Cardiac fibroblast (primary cell): Measurements from ENCODE around the gene ARHGAP6.

Source experiments
- DNase-seq, 2 donors: peaks; one replicate each; pipeline versions ENCODE4 v3.0.0 to v3.0.0-alpha.2; 2010; ENCODE audit warnings: low read depth in 2 of 2
- H3K4me3 ChIP-seq, 2 donors: replicated peaks in 1 of 2; 1 replicate in 1 of 2; 2 replicates in 1 of 2; pipeline ENCODE4 v1.5.1; 2011; ENCODE audit warnings: low read depth in 2 of 2, low read length in 2 of 2, mild to moderate bottlenecking in 2 of 2, moderate library complexity in 1 of 2
- TF ChIP-seq, protein P1 (sequence below): IDR thresholded peaks from one replicate; pipeline ENCODE4 v1.5.1; 2011; ENCODE audit warnings: low read depth, mild to moderate bottlenecking, low read length, inconsistent platforms

ARHGAP6 gene

GRCh38 chrX:11461201-11462001, 204.3 kb downstream of the ARHGAP6 start:
- H3K4me3 ChIP-seq = no peak overlapping the region
- DNase-seq = peak; percentile 63 to 82
- TF ChIP-seq, protein P1, sequence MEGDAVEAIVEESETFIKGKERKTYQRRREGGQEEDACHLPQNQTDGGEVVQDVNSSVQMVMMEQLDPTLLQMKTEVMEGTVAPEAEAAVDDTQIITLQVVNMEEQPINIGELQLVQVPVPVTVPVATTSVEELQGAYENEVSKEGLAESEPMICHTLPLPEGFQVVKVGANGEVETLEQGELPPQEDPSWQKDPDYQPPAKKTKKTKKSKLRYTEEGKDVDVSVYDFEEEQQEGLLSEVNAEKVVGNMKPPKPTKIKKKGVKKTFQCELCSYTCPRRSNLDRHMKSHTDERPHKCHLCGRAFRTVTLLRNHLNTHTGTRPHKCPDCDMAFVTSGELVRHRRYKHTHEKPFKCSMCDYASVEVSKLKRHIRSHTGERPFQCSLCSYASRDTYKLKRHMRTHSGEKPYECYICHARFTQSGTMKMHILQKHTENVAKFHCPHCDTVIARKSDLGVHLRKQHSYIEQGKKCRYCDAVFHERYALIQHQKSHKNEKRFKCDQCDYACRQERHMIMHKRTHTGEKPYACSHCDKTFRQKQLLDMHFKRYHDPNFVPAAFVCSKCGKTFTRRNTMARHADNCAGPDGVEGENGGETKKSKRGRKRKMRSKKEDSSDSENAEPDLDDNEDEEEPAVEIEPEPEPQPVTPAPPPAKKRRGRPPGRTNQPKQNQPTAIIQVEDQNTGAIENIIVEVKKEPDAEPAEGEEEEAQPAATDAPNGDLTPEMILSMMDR = no peak

DNA sequence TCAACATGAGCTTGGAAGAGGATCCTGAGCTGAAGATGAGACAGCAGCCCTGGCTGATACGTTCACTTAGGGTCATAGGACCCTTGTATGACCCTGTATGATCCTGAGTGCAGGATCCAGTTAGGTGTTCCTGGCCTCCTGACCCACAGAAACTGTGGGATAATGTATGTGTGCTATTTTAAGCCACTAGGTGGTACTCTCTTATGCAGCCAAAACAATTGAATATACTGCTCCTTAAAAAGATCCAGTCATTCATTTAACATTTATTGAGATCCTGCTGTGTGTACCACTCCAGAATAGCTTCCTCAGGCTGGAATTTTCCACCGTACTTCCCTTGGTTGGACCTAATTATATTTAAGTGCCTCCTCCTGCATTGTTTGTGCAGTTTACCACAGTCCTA, 205.4 kb downstream of the ARHGAP6 start:
- DNase-seq = no peak
- TF ChIP-seq, protein P1 = peak; percentile 4
- H3K4me3 ChIP-seq = no peak overlapping the region

DNA sequence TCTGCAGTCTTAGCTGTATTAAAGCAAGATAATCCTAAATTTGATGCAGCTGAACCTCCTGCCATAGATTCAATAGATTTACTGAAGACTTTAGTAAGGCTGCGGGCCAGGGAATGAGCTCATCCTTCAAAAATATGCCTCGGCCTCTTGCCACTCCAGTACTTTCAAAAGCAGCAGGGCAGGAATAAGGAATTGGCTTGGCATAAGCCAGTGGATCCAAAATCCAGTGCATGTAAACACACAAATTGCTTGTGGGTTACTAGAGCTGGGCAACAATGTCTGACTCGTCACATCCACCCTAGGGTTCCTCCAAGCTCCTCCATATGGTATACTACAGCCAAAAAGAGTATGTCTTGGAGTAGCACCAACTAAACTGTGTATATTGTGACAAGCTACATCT, 207.6 kb downstream of the ARHGAP6 start:
- H3K4me3 ChIP-seq = no peak overlapping the region
- TF ChIP-seq, protein P1 = no peak
- DNase-seq = peak in 1 of 2 donors; percentile 60

GRCh38 chrX:11451151-11451550, 214.6 kb downstream of the ARHGAP6 start:
- TF ChIP-seq, protein P1 = no peak
- no peak for DNase-seq
- no peak overlapping the region for H3K4me3 ChIP-seq

- TF ChIP-seq, protein P1 = no peak
- no peak for DNase-seq
- H3K4me3 ChIP-seq = no peak overlapping the region
These were observed 215.4 kb downstream of the ARHGAP6 start for GRCh38 chrX:11450354-11450753.

GRCh38 chrX:11449613-11450012, 216.1 kb downstream of the ARHGAP6 start:
- TF ChIP-seq, protein P1 = no peak
- DNase-seq = no peak
- H3K4me3 ChIP-seq = no peak overlapping the region
